ENCODE data around the gene SIPA1L3. TPM values are rescaled to one million over a fixed set of nuclear protein-coding genes. Genes with fewer than 3 reads are reported as not detected.

Gene SIPA1L3
- total RNA-seq, 1 experiment from 2014 or later = 19.9 TPM

GRCh38 chr19:38099966-38100365 lies 193.0 kb downstream of the SIPA1L3 start:
- Histone ChIP-seq H3K4me3 (ENCODE audit: low read depth, low read length, poor library complexity, severe bottlenecking) (no peak overlapping the region), H3K9me3 (ENCODE audit: low read depth, low read length, poor library complexity, severe bottlenecking) (peaks cover 7% of the 10 kb centered on the region), H3K27me3 (replicated peaks; ENCODE audit: insufficient read depth, low read depth, low read length, poor library complexity) (no peaks in the 10 kb centered on the region), H3K27ac (ENCODE audit: low read depth, low read length, poor library complexity, severe bottlenecking) (no peak overlapping the region), H3K4me1 (ENCODE audit: insufficient read depth, low read length, poor library complexity, severe bottlenecking) (no peaks in the 10 kb centered on the region), H3K36me3 (ENCODE audit: insufficient read depth, low read length, poor library complexity, severe bottlenecking) (no peaks in the 10 kb centered on the region)
- no TSS peak for BruUV-seq (replicated peaks)
- DNase-seq (ENCODE audit: low spot score) = no peak
- intact Hi-C loops (cut with micrococcal nuclease; ENCODE audit: unreplicated experiment) = no loop called here
- CTCF ChIA-PET = no interaction called here
- TF ChIP-seq CTCF (conservative IDR thresholded peaks at IDR 0.05; ENCODE audit: low read depth, low read length) (no peak), EZH2 (IDR thresholded peaks at IDR 0.05; ENCODE audit: borderline replicate concordance, low read depth, low read length, poor library complexity, severe bottlenecking) (no peak)
- POLR2A ChIA-PET (ENCODE audit: low non-redundant PET) = no interaction called here

GRCh38 chr19:38100589-38100988 lies 193.6 kb downstream of the SIPA1L3 start:
- ChIA-PET POLR2A (ENCODE audit: low non-redundant PET) (no interaction called here), CTCF (no interaction called here)
- intact Hi-C loops (cut with micrococcal nuclease; ENCODE audit: unreplicated experiment) = no loop called here
- Histone ChIP-seq H3K36me3 (ENCODE audit: insufficient read depth, low read length, poor library complexity, severe bottlenecking) (no peaks in the 10 kb centered on the region), H3K4me3 (ENCODE audit: low read depth, low read length, poor library complexity, severe bottlenecking) (no peak overlapping the region), H3K27ac (ENCODE audit: low read depth, low read length, poor library complexity, severe bottlenecking) (no peak overlapping the region), H3K4me1 (ENCODE audit: insufficient read depth, low read length, poor library complexity, severe bottlenecking) (no peaks in the 10 kb centered on the region), H3K27me3 (replicated peaks; ENCODE audit: insufficient read depth, low read depth, low read length, poor library complexity) (no peaks in the 10 kb centered on the region), H3K9me3 (ENCODE audit: low read depth, low read length, poor library complexity, severe bottlenecking) (peaks cover 7% of the 10 kb centered on the region)
- no peak for DNase-seq (ENCODE audit: low spot score)
- BruUV-seq (replicated peaks) = no TSS peak
- TF ChIP-seq CTCF (conservative IDR thresholded peaks at IDR 0.05; ENCODE audit: low read depth, low read length) = no peak
- no peak for TF ChIP-seq EZH2 (IDR thresholded peaks at IDR 0.05; ENCODE audit: borderline replicate concordance, low read depth, low read length, poor library complexity, severe bottlenecking)

GRCh38 chr19:38101723-38102122 lies 194.7 kb downstream of the SIPA1L3 start:
- Histone ChIP-seq H3K4me1 (ENCODE audit: insufficient read depth, low read length, poor library complexity, severe bottlenecking) (no peaks in the 10 kb centered on the region), H3K4me3 (ENCODE audit: low read depth, low read length, poor library complexity, severe bottlenecking) (no peak overlapping the region), H3K27me3 (replicated peaks; ENCODE audit: insufficient read depth, low read depth, low read length, poor library complexity) (no peaks in the 10 kb centered on the region), H3K9me3 (ENCODE audit: low read depth, low read length, poor library complexity, severe bottlenecking) (peaks cover 7% of the 10 kb centered on the region), H3K27ac (ENCODE audit: low read depth, low read length, poor library complexity, severe bottlenecking) (no peak overlapping the region), H3K36me3 (ENCODE audit: insufficient read depth, low read length, poor library complexity, severe bottlenecking) (no peaks in the 10 kb centered on the region)
- DNase-seq (ENCODE audit: low spot score) = no peak
- intact Hi-C loops (cut with micrococcal nuclease; ENCODE audit: unreplicated experiment) = no loop called here
- CTCF ChIA-PET = no interaction called here
- BruUV-seq (replicated peaks) = no TSS peak
- no peak for TF ChIP-seq CTCF (conservative IDR thresholded peaks at IDR 0.05; ENCODE audit: low read depth, low read length)
- POLR2A ChIA-PET (ENCODE audit: low non-redundant PET) = no interaction called here

All from A673 (cell line).